OCI-M1 (cell line): ENCODE measurements around the gene OR14A16.
A peak's percentile ranks its signal among the peaks of the same experiment; 100 is the strongest.

Experiments
- DNase-seq: peaks from one replicate; lab custom pipeline; 2025; lab: John Stamatoyannopoulos, UW

OR14A16 gene

GRCh38 chr1:247824023-247824422, at the start of gene OR14A16:
Gene OR14A16, minus strand, starts transcription at chr1:247824119. Its CDS starts 8,390 bp downstream, at chr1:247815729.
- DNase-seq, result no peak

GRCh38 chr1:247865416-247865815, 41.5 kb upstream of the OR14A16 start:
- DNase-seq, result no peak

GRCh38 chr1:247864644-247865043, 40.7 kb upstream of the OR14A16 start:
- no peak for DNase-seq

GRCh38 chr1:247862756-247863155, 38.8 kb upstream of the OR14A16 start:
- DNase-seq, result no peak

- peak; percentile 73 for DNase-seq
Observed at GRCh38 chr1:247857985-247858619, 34.2 kb upstream of the OR14A16 start.

DNA sequence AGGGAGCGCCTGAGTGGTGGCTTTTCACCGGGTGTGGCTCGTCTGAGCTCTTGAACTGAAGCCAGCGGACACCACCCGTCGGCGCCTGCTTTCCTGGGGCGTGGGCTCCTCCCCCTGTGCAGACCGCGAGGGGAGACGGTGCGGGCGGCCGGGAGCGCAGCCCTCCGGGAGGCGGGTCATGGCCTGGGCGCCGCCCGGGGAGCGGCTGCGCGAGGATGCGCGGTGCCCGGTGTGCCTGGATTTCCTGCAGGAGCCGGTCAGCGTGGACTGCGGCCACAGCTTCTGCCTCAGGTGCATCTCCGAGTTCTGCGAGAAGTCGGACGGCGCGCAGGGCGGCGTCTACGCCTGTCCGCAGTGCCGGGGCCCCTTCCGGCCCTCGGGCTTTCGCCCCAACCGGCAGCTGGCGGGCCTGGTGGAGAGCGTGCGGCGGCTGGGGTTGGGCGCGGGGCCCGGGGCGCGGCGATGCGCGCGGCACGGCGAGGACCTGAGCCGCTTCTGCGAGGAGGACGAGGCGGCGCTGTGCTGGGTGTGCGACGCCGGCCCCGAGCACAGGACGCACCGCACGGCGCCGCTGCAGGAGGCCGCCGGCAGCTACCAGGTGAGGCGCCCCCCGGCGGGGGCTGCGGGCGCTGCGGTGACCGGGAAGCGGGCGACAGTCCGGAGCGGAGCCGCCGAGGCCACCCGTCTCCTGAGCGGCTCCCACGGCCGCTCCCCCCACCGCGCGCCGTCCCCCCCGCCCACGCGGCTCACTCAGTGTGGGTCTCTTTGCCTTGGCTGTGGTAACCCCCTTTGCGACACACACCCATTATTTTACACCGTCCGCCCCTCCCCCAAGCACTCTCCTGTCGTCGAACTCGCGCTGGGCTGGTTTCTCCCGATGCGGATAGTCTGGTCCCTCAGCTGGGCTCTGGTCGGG, 33.4 kb upstream of the OR14A16 start, which contains the start of gene TRIM58:
Gene TRIM58, plus strand, starts transcription at position 119 of the 916 bp plus-strand sequence. Its CDS starts 60 bp downstream, at position 179.
- peak; percentile 94 for DNase-seq

- DNase-seq, result no peak
Observed at GRCh38 chr1:247855911-247856310, 32.0 kb upstream of the OR14A16 start.

DNA sequence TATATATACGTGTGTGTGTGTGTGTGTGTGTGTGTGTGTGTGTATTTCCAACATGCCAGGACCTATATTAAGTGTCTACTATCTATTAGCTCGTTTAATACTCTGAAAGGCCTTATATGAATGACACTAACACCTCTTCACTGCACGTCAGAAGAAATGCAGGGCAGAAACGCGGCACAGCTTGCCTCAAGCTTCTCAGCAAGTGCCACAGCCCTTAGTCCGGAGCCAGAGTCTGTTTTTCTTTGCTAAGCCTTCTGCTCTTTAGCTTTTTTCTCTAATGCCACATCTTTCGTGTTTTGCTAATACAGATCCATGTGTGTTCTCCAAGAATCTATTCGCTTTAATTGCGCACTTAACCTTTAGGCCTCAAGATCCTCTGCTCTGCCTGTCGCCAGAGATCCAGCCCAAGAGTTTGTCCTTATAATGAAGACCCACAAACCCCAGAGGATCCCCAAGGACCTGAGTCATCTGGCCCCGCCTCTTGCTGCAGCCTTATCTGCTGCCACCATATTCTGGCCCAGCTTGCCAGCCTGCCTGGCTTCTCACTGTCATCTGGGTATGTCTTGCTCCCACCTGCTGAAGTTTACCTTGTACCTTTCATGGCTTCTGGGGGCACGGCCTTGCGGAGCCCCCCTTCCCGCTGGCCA, 31.1 kb upstream of the OR14A16 start:
- DNase-seq, result peak; percentile 92

- DNase-seq, result no peak
Observed at GRCh38 chr1:247849616-247850015, 25.7 kb upstream of the OR14A16 start.

DNA sequence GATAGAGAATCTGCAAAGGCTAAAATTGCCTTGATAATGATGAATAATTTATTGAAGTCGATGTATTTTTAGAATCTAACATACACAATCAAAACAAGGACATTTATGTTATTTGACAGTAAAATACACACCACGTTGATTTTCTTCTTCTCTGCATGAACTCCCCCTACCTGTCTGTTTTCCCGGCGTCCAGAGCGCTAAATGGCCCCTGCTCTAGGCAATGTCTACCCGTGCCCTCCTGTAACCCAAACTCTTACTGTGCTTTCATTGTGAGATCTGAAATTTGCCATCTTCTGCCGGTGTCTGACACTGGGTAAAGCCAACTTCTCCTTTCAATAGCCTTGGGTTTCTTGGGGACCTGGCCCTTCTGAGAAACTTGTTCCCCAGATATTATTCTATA, 24.4 kb upstream of the OR14A16 start:
- DNase-seq, result no peak

GRCh38 chr1:247845693-247846017, 21.7 kb upstream of the OR14A16 start:
- DNase-seq, result no peak

GRCh38 chr1:247845011-247845692, 21.2 kb upstream of the OR14A16 start:
- no peak for DNase-seq

GRCh38 chr1:247843411-247843810, 19.5 kb upstream of the OR14A16 start:
- DNase-seq, result no peak

DNA sequence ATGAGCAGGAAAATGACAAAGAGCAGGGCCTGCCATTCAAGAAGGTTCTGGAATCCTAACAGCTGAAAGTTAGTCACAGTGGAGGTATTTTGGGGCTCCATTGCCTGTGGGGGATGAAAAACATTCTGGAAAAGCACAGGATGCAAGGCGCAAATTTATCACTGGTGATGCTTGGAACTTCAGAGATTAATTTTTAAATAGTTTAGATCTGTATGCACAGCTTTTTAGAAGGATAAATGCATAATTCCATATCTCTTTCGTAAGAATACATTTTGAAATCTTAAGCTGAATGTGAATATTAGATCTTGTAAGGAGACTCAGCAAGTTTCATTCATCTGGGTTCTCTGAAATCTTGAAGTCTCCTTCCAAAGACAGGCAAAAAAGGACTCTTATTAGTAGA, 17.9 kb upstream of the OR14A16 start, which contains the start of gene OR11L1:
Gene OR11L1, minus strand, starts transcription at position 101 of the 400 bp plus-strand sequence. Its CDS starts 0 bp downstream, at position 101.
- no peak for DNase-seq

DNA sequence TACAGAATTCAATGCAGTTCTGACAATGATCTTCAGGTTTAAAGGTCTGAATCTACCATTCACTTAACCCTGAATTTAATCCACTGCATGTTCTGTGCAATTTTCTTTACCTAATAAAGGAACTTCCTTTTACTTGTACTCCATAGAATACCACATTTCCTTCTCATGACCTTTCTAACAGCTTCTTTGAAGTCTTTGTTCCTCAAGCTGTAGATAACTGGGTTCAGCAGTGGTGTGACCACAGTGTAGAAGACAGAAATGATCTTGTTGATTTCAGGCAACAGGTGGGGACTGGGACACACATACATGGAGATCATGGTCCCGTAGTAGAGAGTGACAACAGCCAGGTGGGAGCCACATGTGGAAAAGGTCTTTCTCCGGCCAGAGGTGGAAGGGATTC, 16.9 kb upstream of the OR14A16 start:
- DNase-seq, result peak; percentile 43

DNA sequence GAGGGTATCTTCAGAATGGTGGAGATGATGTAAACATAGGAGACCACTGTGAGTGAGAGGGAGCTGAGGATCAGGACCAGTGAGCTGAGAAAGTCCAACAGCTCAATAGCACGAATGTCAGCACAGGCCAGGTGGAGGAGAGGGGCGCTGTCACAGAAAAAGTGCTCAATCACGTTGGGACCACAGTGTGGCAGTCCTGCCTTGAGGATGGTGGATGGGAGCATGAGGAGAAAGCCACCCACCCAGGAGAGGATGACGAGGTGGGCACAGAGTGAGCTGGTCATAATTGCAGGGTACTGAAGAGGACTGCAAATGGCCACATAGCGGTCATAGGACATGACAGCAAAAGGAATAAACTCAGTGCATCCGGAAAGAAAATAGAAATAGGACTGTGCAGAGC, 9.7 kb upstream of the OR14A16 start:
- no peak for DNase-seq

DNA sequence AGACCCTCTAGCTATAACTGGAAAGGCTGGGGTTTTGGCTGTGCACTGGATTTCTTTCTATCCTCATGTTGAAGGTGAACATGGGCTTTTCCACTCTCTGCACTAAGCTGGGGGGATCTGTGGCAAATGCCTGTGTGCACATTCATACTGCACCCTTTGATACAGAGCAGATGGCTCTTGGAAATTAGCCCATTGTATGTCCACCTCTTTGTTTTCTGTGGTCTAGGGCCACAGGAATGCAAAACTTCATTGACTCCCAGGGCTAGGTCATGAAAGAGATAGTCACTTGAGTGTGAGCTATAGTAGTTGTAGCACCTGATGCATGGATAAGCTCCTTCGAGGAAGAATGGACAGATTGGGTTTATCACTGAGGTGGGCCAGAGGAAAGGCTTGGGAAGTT, 5.7 kb upstream of the OR14A16 start:
- no peak for DNase-seq

- DNase-seq, result no peak
Observed at GRCh38 chr1:247825362-247825761, 1.4 kb upstream of the OR14A16 start.

- no peak for DNase-seq
Observed at GRCh38 chr1:247822060-247822459, 1.9 kb downstream of the OR14A16 start.

DNA sequence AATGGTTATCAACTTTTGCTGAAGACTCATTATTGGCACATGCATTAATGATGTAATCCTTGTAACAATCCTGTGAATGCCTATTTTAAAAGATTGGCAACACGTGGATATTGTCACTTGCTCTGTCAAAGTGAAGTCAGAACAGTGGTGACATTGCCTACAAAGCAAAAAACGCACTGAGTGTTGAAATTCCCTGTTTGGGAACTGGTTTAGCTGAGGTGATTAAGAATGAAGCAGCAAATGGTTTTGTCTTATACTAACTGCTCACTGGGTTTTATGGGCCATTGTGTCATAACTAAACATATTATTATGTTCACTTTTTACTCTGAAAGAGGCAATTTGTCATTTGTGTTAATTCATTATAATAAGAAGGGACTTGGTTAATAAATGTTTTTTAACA, 11.3 kb downstream of the OR14A16 start:
- no peak for DNase-seq

DNA sequence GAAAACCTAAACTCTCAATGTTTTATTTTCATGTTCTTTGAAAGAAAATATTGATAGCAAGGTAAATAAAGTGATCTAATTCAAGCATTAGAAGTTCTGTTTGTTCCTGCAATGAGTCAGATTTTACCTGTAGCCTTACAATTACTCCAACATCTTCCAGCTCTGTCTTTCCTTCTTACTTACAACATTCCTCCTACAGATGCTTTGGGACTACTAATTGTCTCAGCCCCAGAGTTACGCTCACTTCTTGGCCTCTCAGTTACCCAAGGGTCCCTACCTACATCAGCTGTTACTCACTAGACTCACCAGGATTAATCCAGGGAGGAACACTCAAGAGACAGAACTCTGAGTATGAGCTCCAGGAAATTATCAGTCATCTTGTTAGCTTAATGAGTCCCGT, 26.4 kb downstream of the OR14A16 start:
- DNase-seq, result no peak

DNA sequence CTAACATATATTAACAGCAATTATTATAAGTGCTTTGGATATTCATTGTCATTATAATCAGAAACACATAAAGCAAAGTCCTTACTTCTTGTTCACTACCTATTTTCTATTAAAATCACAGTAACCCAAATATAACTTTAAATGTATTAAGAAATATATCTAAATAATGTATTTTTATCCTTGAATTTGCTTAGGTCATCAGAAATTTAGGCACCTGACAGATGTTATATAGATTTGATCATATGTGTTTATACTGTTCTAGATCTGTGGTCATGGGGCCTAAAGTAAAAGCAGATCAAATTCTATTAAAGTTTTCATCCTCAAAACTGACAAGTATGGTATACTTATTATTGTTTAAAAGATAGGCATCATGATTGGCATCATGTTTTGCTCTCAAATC, 54.3 kb downstream of the OR14A16 start:
- no peak for DNase-seq
